ENCODE results near the gene SCIMP.

SCIMP gene

GRCh38 chr17:5203908-5204294 lies 30.8 kb downstream of the SCIMP start:
- TF ChIP-seq CTCF (IDR thresholded peaks at IDR 0.05; ENCODE audit: low read depth, low read length) = no peak
- in situ Hi-C loops (cut with HindIII; ENCODE audit: low sequenced_read_pairs) = no loop called here
- DNase-seq (ENCODE audit: low read depth, low spot score) = peak; percentile 71
- H3K4me3 ChIP-seq (ENCODE audit: low read depth, low read length) = no peak overlapping the region

- H3K4me3 ChIP-seq (ENCODE audit: low read depth, low read length) = no peak overlapping the region
- DNase-seq (ENCODE audit: low read depth, low spot score) = no peak
- TF ChIP-seq CTCF (IDR thresholded peaks at IDR 0.05; ENCODE audit: low read depth, low read length) = no peak
- in situ Hi-C loops (cut with HindIII; ENCODE audit: low sequenced_read_pairs) = no loop called here
Observed at GRCh38 chr17:5203178-5203907, 31.3 kb downstream of the SCIMP start.

- DNase-seq (ENCODE audit: low read depth, low spot score) = no peak
- TF ChIP-seq CTCF (IDR thresholded peaks at IDR 0.05; ENCODE audit: low read depth, low read length) = no peak
- in situ Hi-C loops (cut with HindIII; ENCODE audit: low sequenced_read_pairs) = no loop called here
- H3K4me3 ChIP-seq (ENCODE audit: low read depth, low read length) = no peak overlapping the region
Observed at GRCh38 chr17:5201011-5201410, 33.6 kb downstream of the SCIMP start.

GRCh38 chr17:5200360-5200759 lies 34.3 kb downstream of the SCIMP start:
- no peak for TF ChIP-seq CTCF (IDR thresholded peaks at IDR 0.05; ENCODE audit: low read depth, low read length)
- H3K4me3 ChIP-seq (ENCODE audit: low read depth, low read length) = no peak overlapping the region
- in situ Hi-C loops (cut with HindIII; ENCODE audit: low sequenced_read_pairs) = no loop called here
- DNase-seq (ENCODE audit: low read depth, low spot score) = no peak

- H3K4me3 ChIP-seq (ENCODE audit: low read depth, low read length) = no peak overlapping the region
- no peak for TF ChIP-seq CTCF (IDR thresholded peaks at IDR 0.05; ENCODE audit: low read depth, low read length)
- DNase-seq (ENCODE audit: low read depth, low spot score) = no peak
- in situ Hi-C loops (cut with HindIII; ENCODE audit: low sequenced_read_pairs) = no loop called here
Observed at GRCh38 chr17:5198472-5198871, 36.2 kb downstream of the SCIMP start.

GRCh38 chr17:5194346-5194745 lies 40.3 kb downstream of the SCIMP start:
- TF ChIP-seq CTCF (IDR thresholded peaks at IDR 0.05; ENCODE audit: low read depth, low read length) = no peak
- no peak overlapping the region for H3K4me3 ChIP-seq (ENCODE audit: low read depth, low read length)
- no peak for DNase-seq (ENCODE audit: low read depth, low spot score)
- in situ Hi-C loops (cut with HindIII; ENCODE audit: low sequenced_read_pairs) = no loop called here
